ENCODE data around the gene TMEM117. TPM values are rescaled to one million over a fixed set of nuclear protein-coding genes. Genes with fewer than 3 reads are reported as not detected.

Gene TMEM117
- total RNA-seq, 2 experiments from 2014 or later: 1.6 to 1.7 TPM

DNA sequence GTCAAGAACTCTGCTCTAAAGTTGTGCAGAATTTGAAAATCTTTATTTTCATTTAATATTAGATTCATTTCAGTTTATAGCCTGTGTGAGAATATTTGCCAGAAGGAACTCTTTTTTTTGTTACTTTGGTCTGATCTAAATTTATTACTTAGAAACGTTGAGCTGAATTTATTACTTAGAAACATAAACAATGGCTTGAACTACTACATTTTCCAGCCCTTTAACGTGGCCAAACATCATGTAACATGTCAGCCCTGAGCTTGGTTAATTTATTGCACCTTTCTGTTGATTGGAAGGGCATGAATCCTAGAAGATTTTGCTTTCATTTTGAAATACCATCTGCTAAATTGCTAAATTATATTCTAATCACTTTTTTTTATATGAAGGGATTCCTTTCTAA, 241.4 kb downstream of the TMEM117 start:
- no peaks in the 10 kb centered on the region for H3K27me3 Mint-ChIP-seq
- H3K36me3 Mint-ChIP-seq (ENCODE audit: low read depth): no peaks in the 10 kb centered on the region
- ChIA-PET CTCF (no interaction called here), POLR2A (no interaction called here)
- no peak overlapping the region for H3K4me3 Mint-ChIP-seq
- no peak overlapping the region for H3K27ac Mint-ChIP-seq
- H3K4me1 Mint-ChIP-seq: no peaks in the 10 kb centered on the region
- no peaks in the 10 kb centered on the region for H3K9me3 Mint-ChIP-seq
- no peak for DNase-seq

DNA sequence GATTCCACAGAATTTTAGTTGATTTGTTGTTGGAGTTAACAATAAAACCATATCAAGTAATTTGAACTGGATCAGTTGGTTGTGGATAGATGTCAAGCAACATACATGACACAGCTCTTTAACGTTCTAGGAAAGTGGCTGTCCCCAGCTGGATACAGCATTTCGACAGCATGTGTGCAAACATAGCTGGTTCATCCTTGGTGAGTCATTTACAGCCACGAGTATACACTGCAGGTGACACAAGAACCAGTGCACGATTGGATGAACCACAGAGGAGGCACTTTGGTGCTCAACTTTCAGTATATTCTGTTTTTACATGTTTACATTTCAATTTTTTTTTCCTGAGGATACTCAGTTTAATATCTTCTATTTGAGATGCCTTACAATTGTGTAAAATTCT, 242.4 kb downstream of the TMEM117 start:
- POLR2A ChIA-PET: no interaction called here
- H3K27ac Mint-ChIP-seq: no peak overlapping the region
- no peaks in the 10 kb centered on the region for H3K4me1 Mint-ChIP-seq
- no peaks in the 10 kb centered on the region for H3K27me3 Mint-ChIP-seq
- DNase-seq: no peak
- CTCF ChIA-PET: no interaction called here
- no peak overlapping the region for H3K4me3 Mint-ChIP-seq
- H3K36me3 Mint-ChIP-seq (ENCODE audit: low read depth): no peaks in the 10 kb centered on the region
- no peaks in the 10 kb centered on the region for H3K9me3 Mint-ChIP-seq

DNA sequence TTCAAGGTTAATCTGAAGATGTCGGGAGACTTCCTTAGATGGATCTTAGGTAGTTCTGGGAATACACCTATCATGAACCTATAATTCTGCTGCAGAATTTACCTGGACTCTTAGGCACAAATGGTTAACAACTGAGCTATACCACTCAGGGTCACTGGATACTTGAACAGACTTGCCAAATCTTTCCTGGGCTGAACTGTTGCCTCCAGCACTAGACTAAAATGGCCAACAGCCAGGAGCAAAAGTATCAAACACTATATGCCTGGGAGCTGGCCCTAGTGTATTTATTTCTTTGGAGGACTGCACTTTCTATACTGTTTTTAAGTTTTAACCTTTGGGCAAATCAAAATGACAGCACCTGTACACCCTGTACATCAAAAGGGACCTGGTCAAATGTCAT, 252.8 kb downstream of the TMEM117 start:
- CTCF ChIA-PET: no interaction called here
- H3K27ac Mint-ChIP-seq: no peak overlapping the region
- H3K4me1 Mint-ChIP-seq: no peaks in the 10 kb centered on the region
- H3K4me3 Mint-ChIP-seq: no peak overlapping the region
- POLR2A ChIA-PET: interaction anchor here (0.6 kb wide), 1 partner anchor 785 kb away, joined by 3 read pairs; no protein-coding TSS in a partner anchor
- H3K27me3 Mint-ChIP-seq: no peaks in the 10 kb centered on the region
- H3K36me3 Mint-ChIP-seq (ENCODE audit: low read depth): no peaks in the 10 kb centered on the region
- no peak for DNase-seq
- H3K9me3 Mint-ChIP-seq: peaks cover 4% of the 10 kb centered on the region

DNA sequence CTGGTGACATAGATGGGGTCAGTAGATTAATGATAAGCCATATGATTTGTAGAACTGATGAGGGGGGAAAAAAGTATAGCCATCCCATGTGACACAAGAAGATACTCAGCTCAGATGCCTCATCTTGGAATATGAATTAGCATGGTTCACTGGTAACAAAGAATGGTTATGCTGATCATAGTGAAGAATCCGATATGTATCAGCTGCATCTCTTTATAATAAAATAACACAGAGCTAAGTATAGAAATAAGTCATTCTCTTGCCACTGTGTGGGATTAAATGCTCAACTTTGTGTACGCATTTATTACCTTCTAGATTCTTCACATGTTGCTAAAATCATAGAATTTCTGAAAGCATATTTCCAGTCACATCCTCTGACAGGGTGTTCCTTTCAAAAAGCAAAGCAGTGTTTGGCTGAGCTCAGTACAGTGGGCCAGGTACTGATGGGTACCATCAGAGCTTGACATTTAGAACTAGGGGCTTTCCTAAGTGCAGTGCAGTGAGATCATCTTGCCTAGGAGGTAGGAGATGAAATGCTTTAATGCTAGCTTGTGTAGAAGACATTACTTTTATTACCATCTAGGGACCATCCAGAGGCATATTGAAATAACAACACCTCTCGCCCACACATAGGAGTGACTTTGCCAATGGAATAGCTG, 256.2 kb downstream of the TMEM117 start:
- no peaks in the 10 kb centered on the region for H3K4me1 Mint-ChIP-seq
- no peak overlapping the region for H3K4me3 Mint-ChIP-seq
- no peak for DNase-seq
- no peaks in the 10 kb centered on the region for H3K27me3 Mint-ChIP-seq
- peaks cover 4% of the 10 kb centered on the region for H3K9me3 Mint-ChIP-seq
- ChIA-PET POLR2A (interaction anchor here (0.6 kb wide), 1 partner anchor 939 kb away, joined by 3 read pairs; no protein-coding TSS in a partner anchor), CTCF (interaction anchor here (0.5 kb wide), 1 partner anchor 829 kb away, joined by 3 read pairs; no protein-coding TSS in a partner anchor)
- no peak overlapping the region for H3K27ac Mint-ChIP-seq
- H3K36me3 Mint-ChIP-seq (ENCODE audit: low read depth): no peaks in the 10 kb centered on the region

DNA sequence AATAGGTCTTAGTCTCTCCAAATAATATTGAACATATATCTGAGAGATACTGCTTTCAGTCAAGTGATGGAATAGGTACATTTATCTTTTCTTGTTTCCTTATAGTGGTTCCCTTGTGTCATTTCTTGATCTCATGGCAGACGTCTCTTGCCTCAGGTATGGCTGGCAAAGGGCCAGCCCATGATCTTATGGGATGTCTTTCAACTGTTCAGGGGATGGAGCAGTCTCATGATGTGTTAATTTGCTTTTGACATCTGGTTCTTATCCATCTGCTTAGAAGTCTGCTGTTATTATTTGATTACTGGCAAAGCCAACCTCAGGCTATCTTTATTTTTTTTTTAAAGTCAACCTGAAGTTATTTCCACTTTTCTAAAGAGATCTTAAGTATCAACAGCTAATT, 262.9 kb downstream of the TMEM117 start:
- Mint-ChIP-seq H3K36me3 (ENCODE audit: low read depth) (no peaks in the 10 kb centered on the region), H3K4me1 (no peaks in the 10 kb centered on the region), H3K27ac (no peak overlapping the region), H3K9me3 (peaks cover 2% of the 10 kb centered on the region), H3K27me3 (no peaks in the 10 kb centered on the region), H3K4me3 (no peak overlapping the region)
- CTCF ChIA-PET: no interaction called here
- DNase-seq: no peak
- POLR2A ChIA-PET: no interaction called here

DNA sequence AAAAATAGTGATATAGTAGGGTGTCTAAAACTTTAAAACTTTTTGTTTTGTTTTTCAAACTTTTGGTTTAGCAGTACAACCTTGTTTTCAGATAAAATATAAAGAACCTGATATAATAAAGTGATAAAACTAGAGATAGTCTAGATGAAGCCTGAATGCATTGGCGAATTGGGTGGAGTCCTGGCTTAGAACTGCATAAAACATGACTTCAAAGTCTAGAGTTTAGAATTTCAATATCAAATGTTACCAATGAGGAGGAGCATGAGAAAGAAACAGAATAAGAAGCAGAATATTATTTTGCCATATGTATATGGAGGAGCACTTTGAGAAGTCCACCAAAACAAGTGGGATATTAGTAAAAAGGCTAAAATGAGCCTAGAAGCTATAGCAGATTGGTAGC, 263.6 kb downstream of the TMEM117 start:
- no peak overlapping the region for H3K4me3 Mint-ChIP-seq
- no peaks in the 10 kb centered on the region for H3K27me3 Mint-ChIP-seq
- H3K9me3 Mint-ChIP-seq: peaks cover 2% of the 10 kb centered on the region
- CTCF ChIA-PET: no interaction called here
- DNase-seq: no peak
- H3K36me3 Mint-ChIP-seq (ENCODE audit: low read depth): no peaks in the 10 kb centered on the region
- POLR2A ChIA-PET: no interaction called here
- no peaks in the 10 kb centered on the region for H3K4me1 Mint-ChIP-seq
- no peak overlapping the region for H3K27ac Mint-ChIP-seq

DNA sequence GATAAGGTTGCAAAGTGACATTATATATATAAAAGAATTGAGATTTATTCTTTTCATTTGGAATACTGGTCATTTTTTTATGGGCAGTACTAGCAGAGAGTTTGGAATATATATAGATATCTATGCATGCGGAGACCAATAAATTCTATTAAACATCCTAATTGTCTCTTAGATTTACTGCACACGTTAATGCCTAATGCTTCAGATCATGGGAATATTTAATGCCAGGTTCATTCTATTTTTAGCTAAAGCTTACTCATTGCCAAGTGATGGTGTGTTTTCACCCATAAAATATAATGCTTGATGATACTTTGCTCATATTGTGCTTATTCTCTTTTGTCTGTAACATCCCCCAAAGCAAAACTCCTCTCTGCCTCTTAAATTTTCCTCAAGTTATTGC, 264.4 kb downstream of the TMEM117 start:
- CTCF ChIA-PET: no interaction called here

DNA sequence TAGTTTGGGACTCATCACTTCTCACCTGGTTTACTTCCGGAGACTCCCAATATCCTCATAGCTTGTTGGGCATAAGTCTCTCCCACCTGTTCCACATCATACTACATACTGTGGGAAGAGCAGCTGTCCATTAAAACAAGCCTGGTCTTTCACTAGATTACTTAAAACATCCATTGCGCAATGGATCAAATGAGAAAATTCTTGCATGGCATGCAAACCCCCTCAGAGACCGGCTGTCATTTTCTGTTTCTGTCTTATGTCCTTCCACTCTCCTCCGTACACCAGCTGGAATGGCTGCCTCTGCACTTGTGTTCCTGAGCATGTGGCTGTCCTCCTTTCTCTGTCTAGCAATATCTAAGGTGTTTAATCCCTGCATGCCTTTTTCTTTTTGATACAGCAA, 265.6 kb downstream of the TMEM117 start:
- ChIA-PET POLR2A (no interaction called here), CTCF (no interaction called here)
- no peak overlapping the region for H3K27ac Mint-ChIP-seq
- no peak for DNase-seq
- no peaks in the 10 kb centered on the region for H3K36me3 Mint-ChIP-seq (ENCODE audit: low read depth)
- H3K4me1 Mint-ChIP-seq: no peaks in the 10 kb centered on the region
- no peaks in the 10 kb centered on the region for H3K27me3 Mint-ChIP-seq
- H3K4me3 Mint-ChIP-seq: no peak overlapping the region
- peaks cover 2% of the 10 kb centered on the region for H3K9me3 Mint-ChIP-seq

More for the DNA sequence above, 264.4 kb downstream of the TMEM117 start:
- Mint-ChIP-seq H3K4me3 (no peak overlapping the region), H3K9me3 (peaks cover 2% of the 10 kb centered on the region), H3K36me3 (ENCODE audit: low read depth) (no peaks in the 10 kb centered on the region), H3K27ac (no peak overlapping the region), H3K27me3 (no peaks in the 10 kb centered on the region), H3K4me1 (no peaks in the 10 kb centered on the region)
- no peak for DNase-seq
- POLR2A ChIA-PET: no interaction called here

DNA sequence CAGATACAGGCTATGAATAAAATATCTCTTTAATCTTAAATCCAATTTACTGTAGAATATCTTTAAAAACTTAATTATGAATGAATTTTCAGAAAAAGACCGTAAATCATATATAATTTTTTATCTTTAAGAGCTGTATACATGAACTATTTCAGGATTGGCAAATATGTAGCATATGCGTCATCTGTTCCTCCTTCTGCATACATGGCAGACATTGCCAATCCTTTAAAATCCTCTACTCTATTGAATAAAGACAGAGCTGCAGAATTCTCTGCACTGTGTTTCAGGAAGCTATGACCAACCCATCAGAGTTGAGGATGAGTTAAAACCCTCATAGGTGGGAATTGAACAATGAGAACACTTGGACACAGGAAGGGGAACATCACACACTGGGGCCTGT, 279.0 kb downstream of the TMEM117 start:
- no peaks in the 10 kb centered on the region for H3K9me3 Mint-ChIP-seq
- DNase-seq: no peak
- no peaks in the 10 kb centered on the region for H3K36me3 Mint-ChIP-seq (ENCODE audit: low read depth)
- no peaks in the 10 kb centered on the region for H3K27me3 Mint-ChIP-seq
- CTCF ChIA-PET: no interaction called here
- POLR2A ChIA-PET: no interaction called here
- H3K4me3 Mint-ChIP-seq: no peak overlapping the region
- H3K4me1 Mint-ChIP-seq: no peaks in the 10 kb centered on the region
- no peak overlapping the region for H3K27ac Mint-ChIP-seq

DNA sequence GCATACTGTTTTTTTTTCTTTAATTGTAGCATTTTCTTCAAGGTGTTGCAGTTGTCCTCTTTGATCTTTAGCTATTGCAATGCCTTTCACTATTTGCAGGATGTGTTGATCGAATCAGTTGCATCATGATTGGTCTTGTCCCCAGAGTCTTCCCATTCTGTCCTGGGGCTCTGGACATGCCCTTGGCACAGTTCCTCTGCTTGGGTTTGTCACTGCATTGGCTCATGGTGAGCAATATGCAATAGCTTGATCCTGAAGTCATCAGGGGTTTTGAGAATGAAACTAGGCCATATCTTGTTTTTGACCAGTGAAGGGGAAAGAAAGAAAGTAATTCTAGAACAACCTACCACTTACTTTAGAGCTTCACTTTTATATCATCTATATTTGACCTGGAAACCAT, 281.5 kb downstream of the TMEM117 start:
- Mint-ChIP-seq H3K9me3 (peaks cover 2% of the 10 kb centered on the region), H3K4me3 (no peak overlapping the region), H3K36me3 (ENCODE audit: low read depth) (no peaks in the 10 kb centered on the region), H3K27me3 (no peaks in the 10 kb centered on the region), H3K27ac (no peak overlapping the region), H3K4me1 (no peaks in the 10 kb centered on the region)
- CTCF ChIA-PET: no interaction called here
- POLR2A ChIA-PET: no interaction called here
- no peak for DNase-seq

DNA sequence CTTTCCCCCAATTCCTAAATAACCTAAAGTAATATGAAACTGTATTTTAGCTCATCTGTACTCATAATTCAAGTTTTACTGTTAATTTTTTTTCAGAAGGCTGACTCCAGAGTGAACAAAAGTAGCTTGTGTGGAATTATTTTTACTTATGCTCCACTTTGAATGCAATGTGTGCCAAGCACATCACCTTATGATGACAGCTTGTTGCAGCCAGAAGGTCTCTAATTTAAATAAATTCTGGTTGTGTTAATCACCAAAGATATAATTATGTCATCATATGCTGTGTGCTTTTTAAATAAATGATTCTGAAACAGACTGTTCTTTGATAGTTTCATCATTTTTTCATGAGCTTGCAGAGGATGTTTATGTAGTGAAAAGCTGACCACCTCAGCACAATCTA, 283.1 kb downstream of the TMEM117 start:
- Mint-ChIP-seq H3K4me3 (no peak overlapping the region), H3K36me3 (ENCODE audit: low read depth) (no peaks in the 10 kb centered on the region), H3K9me3 (peaks cover 3% of the 10 kb centered on the region), H3K27me3 (no peaks in the 10 kb centered on the region), H3K27ac (no peak overlapping the region), H3K4me1 (no peaks in the 10 kb centered on the region)
- ChIA-PET CTCF (no interaction called here), POLR2A (no interaction called here)
- DNase-seq: no peak

DNA sequence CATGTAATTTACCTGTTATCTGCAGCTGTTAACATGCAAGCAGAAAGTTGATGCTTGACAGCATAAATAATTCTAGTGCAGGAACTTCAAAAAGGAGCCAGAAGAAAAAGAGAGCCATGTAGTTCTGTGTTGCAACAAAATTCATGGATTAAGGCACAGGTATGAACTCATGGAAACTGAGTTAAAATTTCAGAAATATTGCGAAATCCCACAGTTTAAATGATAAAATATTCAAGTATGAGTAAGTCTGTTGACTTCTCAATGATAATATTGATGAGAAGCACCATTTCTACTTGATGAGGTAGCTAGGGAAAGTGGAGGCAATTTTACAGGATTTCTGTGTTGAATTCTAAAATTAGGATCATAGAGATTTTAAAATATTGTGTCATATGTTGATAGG, 290.9 kb downstream of the TMEM117 start:
- H3K4me1 Mint-ChIP-seq: no peaks in the 10 kb centered on the region
- no peaks in the 10 kb centered on the region for H3K36me3 Mint-ChIP-seq (ENCODE audit: low read depth)
- POLR2A ChIA-PET: no interaction called here
- DNase-seq: no peak
- CTCF ChIA-PET: no interaction called here
- H3K4me3 Mint-ChIP-seq: no peak overlapping the region
- H3K9me3 Mint-ChIP-seq: peaks cover 3% of the 10 kb centered on the region
- H3K27ac Mint-ChIP-seq: no peak overlapping the region
- no peaks in the 10 kb centered on the region for H3K27me3 Mint-ChIP-seq

DNA sequence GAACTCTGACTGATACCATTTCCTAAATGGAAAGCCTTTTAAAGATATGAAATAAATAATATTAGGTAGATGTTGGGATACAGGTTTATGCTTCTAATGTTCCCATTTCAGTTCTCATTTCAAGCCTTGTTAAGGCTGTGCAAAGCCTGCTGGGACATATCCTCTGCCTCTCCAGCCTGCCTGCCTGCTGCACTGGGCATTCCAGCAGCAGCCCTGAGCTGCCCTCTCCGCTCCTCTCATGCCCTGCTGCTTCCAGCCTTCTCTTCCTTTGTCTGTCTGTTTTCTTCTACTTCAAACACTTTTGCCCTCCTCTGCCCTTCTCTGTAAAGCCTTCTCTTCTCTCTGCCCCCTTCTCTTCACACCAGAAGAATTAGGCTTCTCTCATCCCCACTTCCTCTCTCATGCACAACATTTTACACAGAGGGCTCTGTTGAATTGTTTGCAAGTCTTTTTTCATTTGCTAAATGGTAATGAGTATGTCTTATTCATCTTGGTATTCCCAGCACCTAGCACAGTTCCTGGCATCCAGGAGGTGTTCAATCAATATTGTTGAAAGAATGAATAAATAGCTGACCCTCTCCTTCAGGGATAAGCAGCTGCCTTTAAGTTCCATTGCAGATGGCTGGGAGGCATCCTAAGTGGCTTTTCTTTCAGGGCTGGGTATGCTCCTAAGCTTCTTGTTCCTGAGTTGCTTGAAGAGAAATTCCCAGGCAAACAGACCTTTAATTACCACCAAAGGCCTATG, 292.3 kb downstream of the TMEM117 start:
- Mint-ChIP-seq H3K36me3 (ENCODE audit: low read depth) (no peaks in the 10 kb centered on the region), H3K27me3 (no peaks in the 10 kb centered on the region), H3K9me3 (peaks cover 2% of the 10 kb centered on the region), H3K27ac (no peak overlapping the region), H3K4me1 (no peaks in the 10 kb centered on the region), H3K4me3 (no peak overlapping the region)
- DNase-seq: no peak
- ChIA-PET CTCF (no interaction called here), POLR2A (no interaction called here)

DNA sequence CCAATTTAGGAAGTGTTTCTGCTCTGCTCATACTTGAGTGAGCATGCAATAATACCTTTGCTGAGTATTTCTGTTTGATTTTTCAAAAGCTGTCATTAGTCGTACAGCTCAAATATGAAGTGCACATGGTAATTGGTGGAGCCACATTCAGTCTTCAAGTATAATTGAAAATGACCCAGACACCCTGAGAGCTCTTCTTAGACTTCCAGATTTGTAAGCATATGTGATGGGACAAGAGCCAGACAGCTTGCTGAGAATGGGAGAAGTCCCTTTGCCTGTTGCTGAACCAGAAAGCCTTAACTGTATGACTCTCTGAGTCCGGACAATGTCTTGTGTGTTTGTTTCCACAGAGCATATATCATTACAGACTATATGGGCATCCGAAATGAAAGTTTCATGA, 307.3 kb downstream of the TMEM117 start:
- CTCF ChIA-PET: no interaction called here
- H3K9me3 Mint-ChIP-seq: peaks cover 2% of the 10 kb centered on the region
- H3K27ac Mint-ChIP-seq: no peak overlapping the region
- no peaks in the 10 kb centered on the region for H3K36me3 Mint-ChIP-seq (ENCODE audit: low read depth)
- H3K4me3 Mint-ChIP-seq: no peak overlapping the region
- no peaks in the 10 kb centered on the region for H3K27me3 Mint-ChIP-seq
- POLR2A ChIA-PET: no interaction called here
- no peaks in the 10 kb centered on the region for H3K4me1 Mint-ChIP-seq
- DNase-seq: no peak
